Epithelial cell of proximal tubule (primary cell): Measurements from ENCODE around the gene DDHD1. TPM values are rescaled to one million over a fixed set of nuclear protein-coding genes. Genes with fewer than 3 reads are reported as not detected.

Source experiments
- total RNA-seq: library from RNA; depleted of rRNA; stranded (reverse); fragments of >200 nt; gene quantifications from 2 replicates; pipeline ENCODE4 v1.2.3, GENCODE V29; 2015

DDHD1 gene
- total RNA-seq, 1 donor from 2014 or later, result 4.1 TPM

Other genes starting within 250 kb of the DDHD1 start
- gene FERMT2, start 202.3 kb downstream of the DDHD1 start, total RNA-seq, result 58.5 and 60.1 TPM in 2 replicates